DMS79 (cell line): Measurements from ENCODE around the gene IL3.

Experiments
- DNase-seq: peaks from one replicate; lab custom pipeline; 2025; lab: John Stamatoyannopoulos, UW

The IL3 gene

DNA sequence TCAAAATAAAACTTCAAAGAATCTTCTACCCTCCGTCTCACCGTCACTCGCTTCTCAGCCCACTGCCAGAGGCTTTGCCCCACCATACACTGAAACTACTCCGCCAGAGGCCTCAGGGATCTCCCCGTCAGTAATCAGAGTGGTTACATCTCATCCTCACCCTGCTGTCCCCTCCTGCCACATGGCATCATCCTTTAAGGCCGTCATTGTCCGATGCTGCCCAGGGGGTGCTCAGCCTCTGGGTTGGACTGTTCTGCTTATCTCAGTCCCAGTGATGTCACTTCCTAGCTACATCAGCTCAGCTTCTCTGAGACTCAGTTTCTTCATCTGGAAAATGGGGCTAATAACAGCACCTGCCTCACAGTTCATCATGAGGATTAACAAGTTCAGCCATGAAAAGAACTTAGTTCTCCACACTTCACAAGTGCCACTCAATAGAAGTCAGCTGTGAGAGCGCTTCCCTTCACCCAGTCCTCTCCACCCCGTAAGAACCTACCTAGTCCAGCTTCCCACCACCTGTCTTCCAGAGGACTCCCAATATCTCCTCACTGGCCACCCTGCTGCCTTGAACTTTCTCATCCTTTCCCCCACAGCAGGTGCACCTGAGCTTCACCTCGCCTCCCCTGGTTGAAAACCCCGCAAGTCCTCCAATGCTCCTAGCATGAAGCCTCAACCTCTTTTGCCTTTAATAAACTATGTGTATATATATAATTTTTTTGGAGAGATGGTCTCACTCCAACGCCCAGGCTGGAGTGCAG lies 2.8 kb upstream of the IL3 start:
- DNase-seq: no peak

DNA sequence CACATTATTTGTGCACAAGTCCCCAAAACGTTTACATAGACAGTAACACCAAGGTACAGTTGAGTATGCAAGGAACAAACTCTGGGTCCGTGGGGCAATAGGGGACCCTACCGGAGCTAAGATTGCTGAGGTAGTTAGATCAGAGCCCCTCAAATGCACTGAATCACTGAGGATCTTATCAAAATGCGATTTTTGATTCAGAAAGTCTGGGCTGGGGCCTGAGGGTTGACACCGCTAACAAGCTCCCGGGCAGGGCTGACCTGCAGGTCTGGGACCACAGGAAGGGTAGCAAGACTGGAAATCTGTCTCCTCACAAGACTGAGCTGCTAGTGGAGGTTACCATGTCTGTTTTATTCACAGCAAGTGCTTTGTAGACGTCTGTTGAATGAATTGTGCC lies 1.8 kb upstream of the IL3 start:
- no peak for DNase-seq

DNA sequence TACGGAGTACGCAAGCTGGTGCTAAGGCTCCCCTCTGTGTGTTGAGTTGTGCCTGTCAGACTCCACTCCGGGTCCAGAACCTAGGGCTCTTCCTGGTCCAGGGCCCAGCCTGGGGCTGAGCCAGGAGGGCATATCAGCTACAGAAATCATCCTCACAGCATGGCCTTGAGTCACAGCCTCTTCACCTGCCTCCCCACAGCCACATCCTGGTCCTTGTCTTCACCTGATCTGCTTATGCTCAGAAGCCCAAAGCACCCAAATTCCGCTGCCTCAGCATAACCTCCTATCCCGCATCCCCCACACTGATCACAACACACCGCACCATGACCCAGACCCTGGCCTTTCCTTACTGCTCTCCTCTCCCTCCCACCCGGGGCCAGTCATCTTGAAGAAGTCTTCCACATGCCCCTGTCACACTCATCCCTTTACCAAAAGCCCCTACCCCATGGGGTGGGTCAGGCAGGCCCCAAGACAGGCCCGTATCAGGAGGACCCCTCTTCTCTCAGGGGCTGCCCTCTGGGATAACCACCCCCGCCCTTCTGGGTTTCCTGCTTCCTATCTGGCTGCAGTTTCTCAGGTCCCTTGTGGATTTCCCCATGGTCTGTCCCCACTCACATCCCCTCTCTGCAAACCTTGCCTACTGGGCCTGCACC lies 1.3 kb upstream of the IL3 start:
- no peak for DNase-seq

DNA sequence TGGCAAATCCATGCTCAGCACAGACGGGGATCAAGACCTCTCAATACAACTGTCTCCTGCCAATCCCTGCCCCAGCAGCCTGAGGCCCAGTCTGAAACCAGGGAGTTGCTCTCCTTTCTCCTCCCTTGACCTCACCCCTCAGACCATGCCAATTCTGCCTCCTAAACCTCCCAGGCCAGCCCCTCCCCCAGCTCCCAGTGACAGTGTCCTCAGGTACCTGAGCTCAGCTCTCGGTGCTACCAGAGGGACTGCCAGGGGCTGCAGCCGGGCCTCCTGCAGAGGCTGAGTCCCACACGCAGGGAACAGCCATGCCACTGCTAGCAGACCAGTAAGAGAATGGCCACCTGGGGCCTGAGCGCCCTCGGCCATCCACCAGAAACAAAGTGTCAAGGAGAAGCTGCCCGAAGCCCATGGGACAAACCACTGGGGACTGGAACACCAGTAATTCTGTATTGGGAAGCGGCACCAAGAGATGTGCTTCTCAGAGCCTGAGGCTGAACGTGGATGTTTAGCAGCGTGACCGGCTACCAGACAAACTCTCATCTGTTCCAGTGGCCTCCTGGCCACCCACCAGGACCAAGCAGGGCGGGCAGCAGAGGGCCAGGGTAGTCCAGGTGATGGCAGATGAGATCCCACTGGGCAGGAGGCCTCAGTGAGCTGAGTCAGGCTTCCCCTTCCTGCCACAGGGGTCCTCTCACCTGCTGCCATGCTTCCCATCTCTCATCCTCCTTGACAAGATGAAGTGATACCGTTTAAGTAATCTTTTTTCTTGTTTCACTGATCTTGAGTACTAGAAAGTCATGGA lies 557 bp upstream of the IL3 start:
- DNase-seq: no peak

DNA sequence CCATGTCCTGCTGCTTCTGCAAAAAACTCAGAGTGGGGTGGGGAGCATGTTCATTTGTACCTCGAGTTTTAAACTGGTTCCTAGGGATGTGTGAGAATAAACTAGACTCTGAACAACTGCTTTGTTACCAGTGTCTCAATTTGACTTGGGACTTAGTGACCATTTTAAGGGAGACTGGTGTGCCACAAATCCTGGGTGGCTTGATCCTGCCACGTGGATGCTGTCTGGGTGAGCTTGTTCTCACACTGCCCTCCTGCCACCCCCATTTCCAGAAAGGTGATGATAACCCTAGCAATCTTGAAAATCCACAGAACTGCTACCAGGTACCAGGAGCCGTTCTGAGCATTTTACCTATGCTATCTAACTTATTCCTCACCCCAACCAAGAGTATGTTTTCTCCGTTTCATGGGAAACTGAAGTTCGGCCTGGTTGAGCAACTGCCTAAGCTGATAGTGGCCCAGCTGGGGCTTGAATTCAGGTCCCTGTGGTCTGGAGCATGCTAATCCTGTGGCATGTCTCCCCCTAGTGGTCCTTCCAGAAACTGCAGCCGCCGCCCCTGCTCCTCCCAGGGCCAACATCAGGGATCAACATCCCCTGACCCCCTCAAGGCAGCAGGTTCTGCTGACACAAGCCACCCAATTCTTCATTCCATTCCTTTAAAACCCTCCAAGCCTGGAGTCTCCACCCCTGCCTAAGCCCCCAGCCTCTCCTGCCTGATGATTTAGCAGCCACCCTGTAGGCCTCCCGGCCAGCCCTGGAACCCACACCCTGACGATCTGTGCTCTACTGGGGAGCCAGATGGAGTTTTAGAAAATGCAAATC lies 2.8 kb downstream of the IL3 start:
- DNase-seq: no peak

DNA sequence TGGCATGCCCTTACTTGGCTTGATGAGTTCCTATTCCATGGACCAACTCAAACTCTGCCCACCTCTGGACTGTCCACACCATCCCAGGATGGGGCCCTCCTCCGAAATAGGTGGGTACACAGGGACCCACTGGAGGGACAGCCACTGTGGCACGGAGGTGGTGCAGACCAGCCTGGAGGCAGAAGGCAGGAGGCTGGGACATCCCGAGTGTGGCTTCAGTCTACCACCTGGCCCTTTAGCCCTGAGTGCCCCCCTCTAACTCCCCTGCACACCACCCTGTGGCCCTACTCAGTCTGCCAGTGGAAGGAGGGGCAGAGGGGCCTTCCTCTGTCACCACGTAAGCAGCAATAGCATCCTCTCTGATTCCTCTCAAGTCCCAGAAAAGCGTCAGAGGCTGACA lies 3.7 kb downstream of the IL3 start:
- DNase-seq: no peak

DNA sequence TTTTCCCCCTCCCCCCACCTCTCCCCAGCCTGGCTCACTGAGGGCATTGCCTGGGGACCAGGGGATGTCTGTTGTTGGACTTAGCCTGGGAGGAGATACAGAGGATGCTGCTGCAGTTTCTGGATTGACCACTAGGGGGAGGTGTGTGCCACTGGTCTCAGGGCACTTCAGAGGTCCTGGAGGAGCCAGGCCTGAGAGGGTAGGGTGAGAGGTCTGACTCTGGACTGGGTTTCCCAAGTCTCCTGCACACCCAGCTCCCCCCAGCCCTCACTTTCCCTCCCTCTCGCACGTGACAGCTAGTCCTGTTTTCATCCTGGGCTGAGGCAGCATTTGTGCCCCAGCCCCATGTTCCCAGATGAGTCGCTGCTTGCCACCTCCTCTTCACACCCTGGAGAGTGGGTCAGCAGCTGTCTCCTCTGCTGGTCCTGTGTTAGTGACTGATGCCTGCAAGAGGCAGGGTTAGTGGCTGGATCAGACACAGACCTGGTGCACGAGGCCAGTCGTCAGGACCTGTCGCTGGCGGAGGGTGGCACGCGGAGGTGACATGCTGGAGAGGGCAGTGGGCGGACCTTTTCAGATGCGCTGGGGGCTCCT lies 4.4 kb downstream of the IL3 start:
- DNase-seq: peak; percentile 2

DNA sequence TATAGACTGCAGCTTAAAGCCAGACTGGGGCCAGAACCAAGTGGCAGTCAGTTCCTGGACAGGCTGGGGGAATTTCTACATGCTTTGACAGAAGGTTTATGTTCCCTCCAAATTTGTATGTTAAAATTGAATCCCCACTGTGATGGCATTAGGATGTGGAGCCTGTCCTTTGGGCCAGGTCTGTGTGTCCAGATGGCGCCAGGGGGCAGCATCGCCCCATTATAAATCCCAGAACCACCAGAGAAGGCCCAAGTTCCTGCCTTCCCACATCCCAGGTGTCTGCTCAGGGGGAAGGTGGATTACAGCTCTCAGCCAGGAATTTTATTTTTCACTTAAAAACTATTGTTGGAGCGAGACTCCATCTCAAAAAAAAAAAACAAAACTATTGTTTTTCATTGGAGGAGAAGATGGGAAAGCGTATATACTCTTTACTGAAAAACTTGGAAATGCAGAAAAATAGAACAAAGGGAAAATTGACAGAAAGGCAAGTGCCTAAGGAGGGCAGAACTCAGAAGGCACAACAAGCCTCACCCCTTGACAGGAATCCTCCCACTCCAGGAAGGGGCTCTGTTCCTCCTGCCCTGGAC lies 5.0 kb downstream of the IL3 start:
- DNase-seq: no peak

DNA sequence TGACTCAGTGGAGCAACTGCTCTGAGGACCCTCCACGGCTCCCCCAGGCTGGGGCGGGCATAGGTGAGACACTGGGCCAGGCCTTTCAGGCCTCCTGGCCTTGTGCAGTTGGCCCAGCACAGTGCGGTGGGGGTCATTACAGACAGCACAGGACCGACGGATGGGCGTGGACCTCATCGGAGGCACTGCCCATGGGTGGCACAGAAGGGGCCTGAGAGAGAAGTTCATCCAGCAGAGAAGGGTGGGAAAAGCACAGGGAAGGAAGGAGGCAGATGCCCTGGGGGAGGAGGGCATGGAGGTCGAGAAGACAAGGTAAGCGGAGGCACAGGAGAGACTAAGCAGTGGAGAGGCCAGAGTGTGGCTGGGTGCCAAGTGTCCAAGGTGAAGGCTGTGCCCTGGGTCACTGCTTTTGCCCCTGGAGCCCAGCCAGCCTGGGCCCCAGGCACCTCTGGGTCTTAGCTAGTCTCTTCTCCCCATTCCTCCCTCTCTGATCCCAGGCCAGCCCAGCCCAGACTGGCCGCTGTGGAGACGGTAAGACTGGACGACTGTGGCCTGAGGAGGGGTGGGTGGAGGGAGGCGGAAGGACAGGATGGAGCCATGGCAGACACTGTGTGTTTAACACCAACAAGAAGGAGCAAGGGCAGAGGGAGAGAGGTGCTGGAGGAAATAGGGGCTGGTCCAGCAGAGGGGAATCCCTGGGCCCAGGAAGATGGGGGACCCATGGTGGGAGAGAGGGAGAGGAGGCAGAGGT lies 5.7 kb downstream of the IL3 start:
- DNase-seq: no peak

DNA sequence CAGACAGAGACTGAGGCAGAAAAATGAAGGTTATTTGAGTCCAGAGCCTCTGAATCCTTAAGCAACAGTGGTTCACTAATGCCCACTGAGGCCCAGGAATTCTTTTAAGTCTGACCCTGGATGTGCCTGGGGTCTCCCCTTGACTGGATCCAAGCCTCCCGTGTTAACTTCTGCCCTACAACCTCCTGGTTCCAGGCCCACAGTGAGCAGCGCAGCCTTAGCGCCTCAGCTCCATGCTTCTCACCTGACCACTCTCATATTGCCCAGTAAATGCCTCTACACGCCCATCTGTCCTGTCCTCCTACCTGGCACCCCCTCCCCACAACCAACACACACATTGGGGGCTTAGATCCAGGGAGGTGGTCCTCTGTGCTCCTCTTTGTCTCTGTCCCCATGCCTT lies 6.4 kb downstream of the IL3 start:
- no peak for DNase-seq

DNA sequence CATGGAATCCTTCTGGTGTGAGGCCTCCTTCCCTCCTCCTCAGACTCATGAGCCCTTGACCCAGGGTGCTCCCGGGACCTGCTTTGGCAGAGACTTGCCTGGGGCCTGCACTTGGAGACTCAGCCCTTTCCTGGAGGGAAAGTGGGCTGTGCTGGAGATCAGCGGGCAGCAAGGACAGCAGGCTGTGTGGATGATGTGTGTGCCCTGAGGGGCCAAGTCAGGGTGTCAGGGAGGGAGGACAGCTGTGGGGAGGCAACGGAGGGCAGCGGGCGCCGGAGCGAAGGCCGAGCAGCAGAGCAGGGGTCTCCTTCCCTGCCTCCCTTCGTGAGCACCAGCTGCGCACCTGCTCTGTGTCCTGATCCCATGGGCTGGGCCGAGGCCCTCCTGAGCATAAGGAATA lies 7.0 kb downstream of the IL3 start:
- DNase-seq: no peak

DNA sequence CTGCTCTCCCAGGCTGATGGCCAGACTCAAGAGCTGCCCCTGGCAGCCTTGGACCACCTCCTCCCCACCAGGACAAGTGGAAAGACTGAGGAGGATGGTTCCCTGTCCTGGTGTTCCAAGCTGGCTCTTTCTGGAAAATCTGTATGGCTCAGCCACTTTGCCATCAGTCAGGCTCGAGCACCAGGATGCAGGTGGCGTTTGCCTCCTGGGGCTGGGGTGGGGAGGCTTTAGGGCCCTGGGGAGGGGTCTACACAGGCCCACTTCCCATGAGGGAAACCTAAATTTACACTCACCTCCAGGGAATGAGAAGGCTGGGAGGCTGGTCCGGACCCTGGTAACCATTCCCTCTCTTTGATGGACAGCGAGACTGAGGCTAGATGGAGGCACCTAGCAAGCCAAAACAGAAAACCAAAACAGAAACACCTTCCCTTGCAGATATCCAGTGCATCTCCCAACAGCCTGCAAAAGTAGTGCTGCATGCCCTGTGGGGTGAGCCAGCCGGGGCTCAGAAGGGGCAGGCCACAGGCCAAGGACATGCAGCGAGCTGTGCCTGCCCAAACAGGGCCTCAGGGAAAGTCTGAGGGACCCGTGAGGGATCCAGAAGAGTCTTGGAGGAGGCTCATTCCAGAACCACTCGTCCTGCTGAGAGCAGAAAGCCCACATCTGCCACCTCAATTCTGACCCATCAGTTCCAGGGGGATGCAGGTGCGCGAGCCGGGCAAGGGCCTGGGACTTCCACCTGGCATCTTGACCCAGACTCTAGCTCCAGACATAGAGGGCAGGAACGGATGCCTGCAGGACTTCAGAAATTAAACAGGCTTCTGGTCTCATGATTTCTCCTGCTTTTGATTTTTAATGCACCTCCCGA lies 7.7 kb downstream of the IL3 start:
- DNase-seq: no peak

DNA sequence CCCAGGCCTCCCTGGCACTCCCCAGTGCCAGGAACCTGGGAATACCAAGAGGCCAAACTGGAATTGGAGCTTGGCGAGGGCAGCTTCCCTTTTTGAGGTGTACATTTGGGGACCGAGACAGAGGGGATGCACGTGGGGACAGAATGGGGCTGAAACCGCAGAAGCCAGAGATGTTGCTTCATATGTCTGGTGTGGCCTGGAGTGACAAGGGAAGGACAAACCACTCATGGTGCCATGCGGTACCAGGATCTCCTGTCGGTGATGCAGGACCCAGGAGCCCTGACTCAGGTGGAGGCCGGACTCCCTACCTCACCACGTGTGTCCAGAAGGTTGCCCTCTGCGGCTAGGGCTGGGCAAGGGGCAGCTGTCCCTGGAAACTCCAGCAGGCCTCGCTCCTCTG lies 9.1 kb downstream of the IL3 start:
- no peak for DNase-seq

DNA sequence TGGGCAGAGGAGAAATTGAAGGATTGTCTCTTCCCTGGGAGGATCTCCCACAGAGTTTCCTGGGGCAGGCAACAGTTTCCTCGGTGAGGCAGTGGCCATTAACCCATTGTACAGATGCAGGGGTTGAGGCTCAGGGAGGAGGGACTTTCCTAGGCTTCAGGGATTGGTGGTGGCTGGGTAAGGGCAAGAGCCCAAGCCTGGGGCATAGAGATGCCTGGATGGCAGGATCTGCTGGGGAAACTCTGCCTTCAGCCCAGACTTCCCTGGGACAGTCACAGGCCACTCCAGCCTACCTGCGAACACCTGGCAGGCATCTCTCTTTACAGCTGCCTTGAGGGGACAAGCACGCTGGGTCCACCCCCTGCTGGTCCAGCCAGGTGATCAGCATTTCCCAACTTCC lies 9.5 kb downstream of the IL3 start:
- no peak for DNase-seq

DNA sequence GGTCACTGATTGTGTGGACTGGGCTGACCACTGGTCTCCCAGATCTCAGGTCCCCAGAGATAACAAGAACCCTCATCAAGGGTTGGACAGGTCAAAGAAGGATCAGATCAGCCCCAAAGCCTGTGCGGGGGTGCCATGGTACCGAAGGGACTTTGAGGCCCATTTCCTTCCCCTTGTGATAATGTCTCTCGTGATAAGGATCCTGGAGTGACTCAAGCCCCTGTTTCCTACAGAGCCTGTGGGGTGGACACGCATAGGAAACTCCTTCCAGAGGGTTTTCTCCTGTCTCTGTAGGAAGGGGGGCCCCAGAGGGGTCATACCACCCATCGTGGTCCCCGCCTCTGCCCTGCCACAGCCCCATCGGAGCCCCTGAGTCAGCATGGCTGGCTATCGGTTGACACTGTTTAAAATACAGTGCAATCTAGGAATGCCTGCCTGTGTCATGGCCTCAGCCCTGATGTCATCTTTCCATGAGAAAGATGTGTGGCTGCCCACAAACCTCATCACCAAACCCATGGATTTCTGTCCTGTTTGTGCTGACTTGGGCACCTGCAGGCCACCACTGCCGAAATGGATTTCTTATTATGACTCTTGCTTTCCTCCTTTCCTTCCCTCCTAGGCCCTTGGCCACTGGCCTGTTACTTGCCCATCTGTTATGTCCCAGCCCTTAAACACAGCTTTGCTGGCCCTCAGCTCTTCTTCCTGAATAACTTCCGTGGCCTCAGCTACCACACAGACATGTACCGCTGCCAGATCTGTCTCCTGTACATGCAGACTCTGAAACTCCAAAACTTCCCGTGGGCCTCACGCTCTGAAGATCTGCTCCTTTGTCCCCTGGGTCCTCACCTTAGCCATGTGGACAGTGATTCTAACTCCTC lies 10.2 kb downstream of the IL3 start:
- DNase-seq: no peak

DNA sequence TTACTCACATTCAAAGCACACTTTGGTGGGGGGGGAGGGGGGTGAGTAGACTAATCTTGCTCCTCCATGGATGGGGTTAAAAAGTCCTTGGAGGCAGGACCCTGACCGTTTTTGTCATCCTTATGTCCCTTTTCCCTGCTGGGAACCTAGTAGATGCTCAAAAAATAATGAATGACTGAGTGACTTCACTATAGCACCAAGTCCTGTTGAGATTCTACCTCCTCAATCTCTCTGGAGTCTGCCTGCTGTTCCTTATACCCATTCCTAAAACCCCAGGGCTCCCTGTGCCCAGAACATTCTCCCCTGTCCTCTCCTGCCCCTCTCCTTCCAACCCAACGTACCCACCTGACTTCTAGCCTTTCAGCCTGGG lies 10.9 kb downstream of the IL3 start:
- DNase-seq: no peak

DNA sequence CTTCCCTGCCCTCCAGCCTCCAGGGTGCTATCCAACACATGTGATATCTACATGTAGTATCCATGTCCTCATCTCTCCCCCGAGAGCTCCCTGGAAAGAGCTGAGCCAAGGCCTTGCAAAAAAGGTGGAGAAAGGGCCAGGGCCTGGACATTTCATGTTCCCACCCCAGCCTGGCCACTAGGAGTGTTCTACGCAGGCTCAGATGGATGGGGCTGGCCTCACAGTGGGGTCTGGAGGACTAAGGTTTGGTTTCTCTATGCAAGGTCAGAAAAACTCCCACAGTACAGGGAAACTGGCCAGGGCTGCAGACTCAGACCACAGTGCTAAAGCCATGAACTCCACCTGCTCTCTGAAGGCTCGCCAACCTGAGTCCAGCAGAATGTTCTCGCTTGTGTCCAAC lies 11.6 kb downstream of the IL3 start:
- DNase-seq: no peak

DNA sequence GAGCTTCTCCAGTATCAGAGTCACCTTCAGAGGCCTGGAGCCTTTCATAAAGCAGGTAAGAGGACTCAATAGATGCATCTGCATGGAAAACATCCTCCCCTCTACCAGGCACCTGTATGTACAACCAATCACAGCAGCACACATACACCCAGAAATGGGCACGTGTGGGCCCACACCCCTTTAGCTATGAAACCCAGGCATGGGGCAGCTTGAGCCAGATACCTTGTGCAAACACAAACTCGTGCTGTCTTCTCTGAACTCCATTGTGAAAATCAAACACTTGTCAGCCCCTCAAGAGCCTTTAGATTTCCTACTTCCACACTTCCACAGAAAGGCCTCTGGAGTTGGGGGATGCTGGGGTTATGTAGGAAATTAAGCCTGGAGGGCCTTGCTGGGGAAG lies 12.1 kb downstream of the IL3 start:
- no peak for DNase-seq
